Measurements from ENCODE around the gene NFXL1.

NFXL1 gene

DNA sequence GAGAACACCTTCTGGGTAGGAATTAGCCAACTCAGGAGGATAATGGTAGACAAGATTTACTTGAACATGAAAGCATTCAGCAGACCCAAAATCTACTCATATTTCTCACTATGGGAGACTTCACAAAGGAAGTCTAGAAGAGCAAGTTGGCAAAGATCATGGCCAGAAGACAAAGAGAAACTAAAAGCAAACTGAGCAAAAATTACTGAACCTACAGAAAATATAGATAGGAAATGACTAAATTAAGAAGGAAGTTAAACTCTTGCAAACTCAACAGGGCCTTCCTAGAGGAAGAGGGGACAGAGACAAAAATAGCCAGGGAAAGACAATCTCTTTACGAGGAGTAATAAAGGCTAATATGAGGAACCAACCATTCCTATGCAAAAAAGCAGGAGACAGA is 95.2 kb downstream of the NFXL1 start:
- no peaks in the 10 kb centered on the region; the same call in 1 of the 2 replicates for H3K9me2 ChIP-seq (replicated peaks; ENCODE audit: control insufficient read depth, low read length)
- H3K9me3 ChIP-seq (ENCODE audit: control insufficient read depth, insufficient read depth, low read length), result no peaks in the 10 kb centered on the region
- no peak overlapping the region for H3K4me3 ChIP-seq (ENCODE audit: low read length)
- no peaks in the 10 kb centered on the region for H3K36me3 ChIP-seq (ENCODE audit: control insufficient read depth, low read length)
- TF ChIP-seq CTCF (IDR thresholded peaks at IDR 0.05; ENCODE audit: low read depth, low read length, poor library complexity, severe bottlenecking), result no peak
- no peak for TF ChIP-seq EZH2phosphoT487 (IDR thresholded peaks at IDR 0.05; ENCODE audit: borderline replicate concordance, low read length)
- H3K4me1 ChIP-seq (ENCODE audit: control insufficient read depth, low read length), result no peaks in the 10 kb centered on the region
- H3K4me2 ChIP-seq (ENCODE audit: low read length), result no peak overlapping the region
- H3F3A ChIP-seq (ENCODE audit: control insufficient read depth, insufficient read depth), result no peaks in the 10 kb centered on the region
- H3K79me2 ChIP-seq (ENCODE audit: control insufficient read depth, low read length), result no peaks in the 10 kb centered on the region
- no peaks in the 10 kb centered on the region for H4K20me1 ChIP-seq (ENCODE audit: control insufficient read depth, insufficient read depth, low read depth, low read length)
- H3K27me3 ChIP-seq (ENCODE audit: control insufficient read depth, low read length), result peaks cover 14% of the 10 kb centered on the region
- H3K27ac ChIP-seq (ENCODE audit: low read depth, low read length), result no peak overlapping the region

DNA sequence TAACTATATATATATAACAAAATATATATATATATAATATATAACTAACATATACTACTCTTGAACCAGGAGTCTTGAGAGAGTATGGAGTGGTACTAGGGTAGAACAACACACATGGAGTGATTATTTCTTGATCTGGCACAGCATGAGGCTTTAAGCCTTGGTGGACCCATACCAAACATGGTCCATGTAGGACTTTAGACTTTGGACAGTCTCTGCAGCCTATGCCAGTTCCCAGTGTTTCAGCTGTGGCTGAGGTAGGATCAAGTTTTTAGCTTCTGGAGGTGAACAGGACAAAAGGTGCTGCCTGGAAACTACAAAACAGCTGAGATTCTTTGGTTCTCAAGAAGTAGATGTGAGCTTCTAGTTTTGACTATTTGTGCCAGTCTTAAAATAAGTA is 97.1 kb downstream of the NFXL1 start:
- H3K4me2 ChIP-seq (ENCODE audit: low read length), result no peak overlapping the region
- peaks cover 16% of the 10 kb centered on the region for H3K27me3 ChIP-seq (ENCODE audit: control insufficient read depth, low read length)
- no peaks in the 10 kb centered on the region for H3K36me3 ChIP-seq (ENCODE audit: control insufficient read depth, low read length)
- H3F3A ChIP-seq (ENCODE audit: control insufficient read depth, insufficient read depth), result no peaks in the 10 kb centered on the region
- no peak overlapping the region for H3K27ac ChIP-seq (ENCODE audit: low read depth, low read length)
- TF ChIP-seq CTCF (IDR thresholded peaks at IDR 0.05; ENCODE audit: low read depth, low read length, poor library complexity, severe bottlenecking), result no peak
- no peak for TF ChIP-seq EZH2phosphoT487 (IDR thresholded peaks at IDR 0.05; ENCODE audit: borderline replicate concordance, low read length)
- no peak overlapping the region for H3K4me3 ChIP-seq (ENCODE audit: low read length)
- no peaks in the 10 kb centered on the region for H4K20me1 ChIP-seq (ENCODE audit: control insufficient read depth, insufficient read depth, low read depth, low read length)
- no peaks in the 10 kb centered on the region; the same call in 1 of the 2 replicates for H3K9me2 ChIP-seq (replicated peaks; ENCODE audit: control insufficient read depth, low read length)
- no peaks in the 10 kb centered on the region for H3K79me2 ChIP-seq (ENCODE audit: control insufficient read depth, low read length)
- H3K4me1 ChIP-seq (ENCODE audit: control insufficient read depth, low read length), result no peaks in the 10 kb centered on the region
- no peaks in the 10 kb centered on the region for H3K9me3 ChIP-seq (ENCODE audit: control insufficient read depth, insufficient read depth, low read length)

DNA sequence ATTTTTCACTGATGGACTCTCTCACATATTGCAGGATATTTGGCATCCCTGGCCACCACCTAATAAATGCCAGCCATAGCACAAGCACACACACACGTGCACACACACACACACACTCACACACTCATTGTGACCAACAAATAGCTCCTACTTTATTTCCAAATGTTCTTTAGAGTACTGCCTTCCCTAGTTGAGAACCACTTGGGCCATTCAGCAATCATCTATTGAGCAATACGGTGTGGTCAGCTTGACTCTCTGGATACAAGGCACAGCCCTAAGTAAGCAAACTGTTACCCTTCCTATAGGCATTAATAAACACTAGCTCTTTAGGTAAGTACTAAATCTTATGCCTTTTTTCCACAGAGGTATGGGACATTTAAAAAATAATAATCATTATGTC is 97.6 kb downstream of the NFXL1 start:
- Histone ChIP-seq H3K4me2 (ENCODE audit: low read length) (no peak overlapping the region), H3K9me2 (replicated peaks; ENCODE audit: control insufficient read depth, low read length) (no peaks in the 10 kb centered on the region; the same call in 1 of the 2 replicates), H3K4me3 (ENCODE audit: low read length) (no peak overlapping the region), H3K4me1 (ENCODE audit: control insufficient read depth, low read length) (no peaks in the 10 kb centered on the region), H3K79me2 (ENCODE audit: control insufficient read depth, low read length) (no peaks in the 10 kb centered on the region), H4K20me1 (ENCODE audit: control insufficient read depth, insufficient read depth, low read depth, low read length) (no peaks in the 10 kb centered on the region), H3K9me3 (ENCODE audit: control insufficient read depth, insufficient read depth, low read length) (no peaks in the 10 kb centered on the region), H3K27ac (ENCODE audit: low read depth, low read length) (no peak overlapping the region), H3F3A (ENCODE audit: control insufficient read depth, insufficient read depth) (no peaks in the 10 kb centered on the region), H3K27me3 (ENCODE audit: control insufficient read depth, low read length) (peaks cover 16% of the 10 kb centered on the region), H3K36me3 (ENCODE audit: control insufficient read depth, low read length) (no peaks in the 10 kb centered on the region)
- no peak for TF ChIP-seq CTCF (IDR thresholded peaks at IDR 0.05; ENCODE audit: low read depth, low read length, poor library complexity, severe bottlenecking)
- no peak for TF ChIP-seq EZH2phosphoT487 (IDR thresholded peaks at IDR 0.05; ENCODE audit: borderline replicate concordance, low read length)

Data from DOHH2 (cell line).